Measurements from ENCODE around the gene CRYBG2. TPM values are rescaled to one million over a fixed set of nuclear protein-coding genes. Genes with fewer than 3 reads are reported as not detected.
A peak's percentile ranks its signal among the peaks of the same experiment; 100 is the strongest.

CRYBG2 gene
- total and polyA plus RNA-seq, 2 of the 13 experiments (the other 11 are each of a cell fraction or from before 2014, with no cell fraction given): 1.3 to 2.9 TPM

DNA sequence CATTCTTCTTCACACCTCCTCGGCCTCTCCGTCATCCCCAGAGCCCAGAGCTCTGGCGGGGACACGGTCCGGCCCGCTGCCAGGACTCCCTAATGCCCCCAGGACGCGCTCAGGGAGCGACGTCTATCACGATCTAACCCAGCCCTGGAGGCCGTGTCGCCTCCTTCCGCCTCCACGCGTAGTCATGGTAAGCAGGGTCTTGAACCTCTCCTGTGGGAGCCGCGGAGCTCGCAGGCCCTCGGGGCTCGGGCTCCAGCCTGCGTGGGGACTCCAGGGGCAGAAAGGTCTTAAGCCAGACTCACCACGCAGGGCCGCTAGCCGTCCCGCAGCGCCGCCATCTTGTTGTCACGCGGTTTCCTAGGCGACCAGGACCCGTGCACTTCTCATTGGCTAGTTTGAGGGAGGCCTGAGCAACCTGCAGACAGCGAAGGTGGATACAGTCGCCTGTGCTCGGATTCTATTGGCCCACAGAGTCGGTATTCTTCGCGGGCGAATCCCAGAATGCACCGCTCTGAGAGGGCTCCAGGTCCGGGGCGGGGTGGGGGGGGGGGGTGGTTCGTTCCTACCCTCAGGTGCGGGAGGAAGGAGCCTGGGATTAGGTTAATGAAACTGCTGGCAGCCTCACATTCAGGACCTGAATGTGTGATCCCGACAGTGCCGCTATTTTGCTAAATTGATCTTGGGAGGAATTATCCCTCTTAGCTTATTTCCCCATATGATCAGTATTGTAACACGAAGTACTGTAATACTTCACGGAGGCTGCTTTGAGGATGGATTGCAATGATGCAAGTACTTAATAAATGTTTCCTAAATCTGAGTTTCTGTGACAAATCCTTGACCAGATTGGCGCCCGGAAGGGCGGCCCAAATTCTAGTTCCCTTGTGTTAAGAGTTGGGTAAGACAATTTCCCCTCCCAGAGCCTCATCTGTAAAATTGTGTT lies 47.4 kb downstream of the CRYBG2 start, which contains the start of gene UBXN11:
UBXN11 (minus strand) TSS at position 347 of the 940 bp plus-strand sequence. CDS start 3,753 bp downstream, outside the sequence.
- DNase-seq (ENCODE audit: low spot score) (peak; percentile 96), FAIRE-seq (peak; percentile 75), ATAC-seq (peak; percentile 99)
- Histone ChIP-seq H4K20me1 (ENCODE audit: insufficient read depth, low read length) (no peaks in the 10 kb centered on the region), H3K4me2 (ENCODE audit: low read depth, low read length) (peak within 1 kb of the TSS; percentile 95), H3K27me3 (ENCODE audit: control insufficient read depth in 1 of 2, insufficient read depth in 2 of 2, low read length in 2 of 2) (no peaks in the 10 kb centered on the region; a peak in 1 of 5 replicates), H3K9ac (ENCODE audit: insufficient read depth, low read depth, low read length) (peak within 1 kb of the TSS; percentile 81), H3K4me1 (ENCODE audit: insufficient read depth, low read length) (peaks cover 40% of the 10 kb centered on the region), H3K9me3 (ENCODE audit: low read length) (no peaks in the 10 kb centered on the region), H2AFZ (ENCODE audit: low read length) (peak within 1 kb of the TSS; percentile 96), H3K79me2 (ENCODE audit: insufficient read depth, low read length) (no peaks in the 10 kb centered on the region), H3K4me3 (replicated peaks in 1 of 3; ENCODE audit: insufficient read depth in 1 of 3, low read depth in 2 of 3, low read length in 3 of 3) (peak within 1 kb of the TSS; percentile 90 to 98 (median 94)), H3K27ac (ENCODE audit: extremely low read length, insufficient read depth, low read length) (peak within 1 kb of the TSS; percentile 68), H3K36me3 (replicated peaks in 1 of 2; ENCODE audit: control insufficient read depth in 1 of 2, insufficient read depth in 2 of 2, low read length in 2 of 2) (no peaks in the 10 kb centered on the region)
- intact Hi-C loops (cut with micrococcal nuclease; ENCODE audit: unreplicated experiment): loop anchor here (2.0 kb wide), 1 partner anchor 44 kb away; no protein-coding TSS in a partner anchor
- WGBS (ENCODE audit: low lambda C conversion rate): 6% methylated on average over 13 of the region's 51 CpGs
- in situ Hi-C loops (cut with HindIII; ENCODE audit: extremely low pct_ligation_motif_present, low pct_unique_long_range_greater_than_20kb): no loop called here
- ChIA-PET CTCF (ENCODE audit: low intra/inter-chr PET ratio, low total read pairs) (no interaction called here), POLR2A (interaction anchor here (0.7 to 1.3 kb wide), 2 partner anchors 45 to 111 kb away, joined by 3 to 4 read pairs; no protein-coding TSS in a partner anchor)
- TSS peak; percentile 76 for BruUV-seq (replicated peaks)
- TF ChIP-seq ZNF607 (CRISPR knock-in tag; IDR thresholded peaks at IDR 0.05; ENCODE audit: borderline replicate concordance) (no peak), ISL2 (CRISPR knock-in tag; IDR thresholded peaks at IDR 0.05) (no peak), RXRA (CRISPR knock-in tag; IDR thresholded peaks at IDR 0.05) (peak; percentile 33; the same call in 1 of the 2 replicates), HNRNPLL (IDR thresholded peaks at IDR 0.05; ENCODE audit: low read depth, low read length, poor library complexity, severe bottlenecking) (peak; percentile 35), HOXA9 (CRISPR knock-in tag; IDR thresholded peaks at IDR 0.05; ENCODE audit: borderline replicate concordance) (no peak), ZFP62 (CRISPR knock-in tag; IDR thresholded peaks at IDR 0.05) (no peak), PPARG (CRISPR knock-in tag; conservative IDR thresholded peaks at IDR 0.05) (no peak), ARNT (IDR thresholded peaks at IDR 0.05) (no peak), ZNF569 (CRISPR knock-in tag; IDR thresholded peaks at IDR 0.05; ENCODE audit: borderline replicate concordance) (no peak), SRSF4 (IDR thresholded peaks at IDR 0.05; ENCODE audit: low read depth, low read length, poor library complexity, severe bottlenecking) (no peak), ZNF17 (CRISPR knock-in tag; IDR thresholded peaks at IDR 0.05) (no peak), ZNF329 (CRISPR knock-in tag; IDR thresholded peaks at IDR 0.05; ENCODE audit: low read depth) (no peak), ZNF24 (IDR thresholded peaks at IDR 0.05) (no peak), ZNF570 (CRISPR knock-in tag; IDR thresholded peaks at IDR 0.05; ENCODE audit: borderline replicate concordance) (no peak), FOXA3 (CRISPR knock-in tag; IDR thresholded peaks at IDR 0.05) (peak; percentile 50; the same call in 1 of the 2 replicates), RARG (CRISPR knock-in tag; IDR thresholded peaks at IDR 0.05; ENCODE audit: low read depth) (no peak), KDM6A (CRISPR knock-in tag; IDR thresholded peaks at IDR 0.05; ENCODE audit: low read depth) (no peak)
- TF ChIP-seq, protein P1, sequence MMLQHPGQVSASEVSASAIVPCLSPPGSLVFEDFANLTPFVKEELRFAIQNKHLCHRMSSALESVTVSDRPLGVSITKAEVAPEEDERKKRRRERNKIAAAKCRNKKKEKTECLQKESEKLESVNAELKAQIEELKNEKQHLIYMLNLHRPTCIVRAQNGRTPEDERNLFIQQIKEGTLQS (CRISPR knock-in tag; IDR thresholded peaks at IDR 0.05): no peak
- TF ChIP-seq, protein P2, sequence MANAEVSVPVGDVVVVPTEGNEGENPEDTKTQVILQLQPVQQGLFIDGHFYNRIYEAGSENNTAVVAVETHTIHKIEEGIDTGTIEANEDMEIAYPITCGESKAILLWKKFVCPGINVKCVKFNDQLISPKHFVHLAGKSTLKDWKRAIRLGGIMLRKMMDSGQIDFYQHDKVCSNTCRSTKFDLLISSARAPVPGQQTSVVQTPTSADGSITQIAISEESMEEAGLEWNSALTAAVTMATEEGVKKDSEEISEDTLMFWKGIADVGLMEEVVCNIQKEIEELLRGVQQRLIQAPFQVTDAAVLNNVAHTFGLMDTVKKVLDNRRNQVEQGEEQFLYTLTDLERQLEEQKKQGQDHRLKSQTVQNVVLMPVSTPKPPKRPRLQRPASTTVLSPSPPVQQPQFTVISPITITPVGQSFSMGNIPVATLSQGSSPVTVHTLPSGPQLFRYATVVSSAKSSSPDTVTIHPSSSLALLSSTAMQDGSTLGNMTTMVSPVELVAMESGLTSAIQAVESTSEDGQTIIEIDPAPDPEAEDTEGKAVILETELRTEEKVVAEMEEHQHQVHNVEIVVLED (CRISPR knock-in tag; IDR thresholded peaks at IDR 0.05; ENCODE audit: borderline replicate concordance): no peak
- TF ChIP-seq, protein P3, sequence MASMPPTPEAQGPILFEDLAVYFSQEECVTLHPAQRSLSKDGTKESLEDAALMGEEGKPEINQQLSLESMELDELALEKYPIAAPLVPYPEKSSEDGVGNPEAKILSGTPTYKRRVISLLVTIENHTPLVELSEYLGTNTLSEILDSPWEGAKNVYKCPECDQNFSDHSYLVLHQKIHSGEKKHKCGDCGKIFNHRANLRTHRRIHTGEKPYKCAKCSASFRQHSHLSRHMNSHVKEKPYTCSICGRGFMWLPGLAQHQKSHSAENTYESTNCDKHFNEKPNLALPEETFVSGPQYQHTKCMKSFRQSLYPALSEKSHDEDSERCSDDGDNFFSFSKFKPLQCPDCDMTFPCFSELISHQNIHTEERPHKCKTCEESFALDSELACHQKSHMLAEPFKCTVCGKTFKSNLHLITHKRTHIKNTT (CRISPR knock-in tag; IDR thresholded peaks at IDR 0.05): no peak
- TF ChIP-seq, protein P4, sequence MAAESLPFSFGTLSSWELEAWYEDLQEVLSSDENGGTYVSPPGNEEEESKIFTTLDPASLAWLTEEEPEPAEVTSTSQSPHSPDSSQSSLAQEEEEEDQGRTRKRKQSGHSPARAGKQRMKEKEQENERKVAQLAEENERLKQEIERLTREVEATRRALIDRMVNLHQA (CRISPR knock-in tag; IDR thresholded peaks at IDR 0.05): no peak
